SU-DHL-6 (cell line): Measurements from ENCODE around the gene M1AP.

ENCODE experiments used
- H2AFZ ChIP-seq: fragments of 200-600 bp; sonication (generic); 2 replicates; pipeline ENCODE4 v1.6.1; 2014; ENCODE audit warnings: low read depth, mild to moderate bottlenecking, moderate library complexity, mixed read lengths, antibody characterized with exemption, low read length; ENCODE audit not compliant: severe bottlenecking
- H3F3A ChIP-seq: fragments of 200-600 bp; shearing (Covaris generic); 2 replicates; pipeline ENCODE4 v1.6.0; 2016; ENCODE audit warnings: antibody characterized with exemption, mild to moderate bottlenecking; ENCODE audit not compliant: insufficient read depth
- H3K27ac ChIP-seq: fragments of 200-600 bp; sonication (generic); 2 replicates; pipeline ENCODE4 v1.5.1; 2016; ENCODE audit warnings: low read depth, mild to moderate bottlenecking, low read length, moderate library complexity, mixed read lengths
- H3K27me3 ChIP-seq: fragments of 200-600 bp; sonication (generic), shearing (Covaris generic); 2 replicates; pipeline ENCODE4 v1.6.0; 2014; ENCODE audit warnings: mild to moderate bottlenecking, low read length
- H3K36me3 ChIP-seq: fragments of 200-600 bp; sonication (generic); 2 replicates; pipeline ENCODE4 v1.6.1; 2014; ENCODE audit warnings: mild to moderate bottlenecking, low read length, mixed read lengths
- H3K4me2 ChIP-seq: fragments of 300-600, 200-600 bp; shearing (Covaris generic), sonication (generic); 2 replicates; pipeline ENCODE4 v1.6.0; 2014; ENCODE audit warnings: low read length, low read depth, mild to moderate bottlenecking; ENCODE audit not compliant: poor library complexity, severe bottlenecking
- H3K4me3 ChIP-seq: fragments of 200-600 bp; sonication (generic); 2 replicates; pipeline ENCODE4 v1.5.1; 2014; ENCODE audit warnings: antibody characterized with exemption, low read length, mild to moderate bottlenecking, mixed read lengths; ENCODE audit not compliant: insufficient read depth, poor library complexity, severe bottlenecking
- H3K79me2 ChIP-seq: fragments of 200-600 bp; sonication (generic); 2 replicates; pipeline ENCODE4 v1.6.1; 2014; ENCODE audit warnings: mild to moderate bottlenecking, low read length, moderate library complexity; ENCODE audit not compliant: insufficient read depth
- H3K9ac ChIP-seq: fragments of 200-600 bp; sonication (generic); 2 replicates; pipeline ENCODE4 v1.7.0; 2014; ENCODE audit warnings: mild to moderate bottlenecking, low read length
- H3K9me2 ChIP-seq: fragments of 200-600 bp; sonication (generic); replicated peaks from 2 replicates; pipeline ENCODE4 v1.6.1; 2014; ENCODE audit warnings: low read length; ENCODE audit not compliant: insufficient read depth
- H3K9me3 ChIP-seq: fragments of 200-600 bp; sonication (generic); 2 replicates; pipeline ENCODE4 v1.6.1; 2014; ENCODE audit warnings: low read length, mixed read lengths; ENCODE audit not compliant: insufficient read depth
- H4K20me1 ChIP-seq: fragments of 200-600 bp; sonication (generic); 2 replicates; pipeline ENCODE4 v1.6.1; 2014; ENCODE audit warnings: low read depth, mild to moderate bottlenecking, antibody characterized with exemption, low read length, moderate library complexity, mixed read lengths
- CTCF ChIP-seq: fragments of 200-600 bp; sonication (generic); IDR thresholded peaks from one replicate; pipeline ENCODE4 v1.5.1; 2017; ENCODE audit warnings: antibody characterized with exemption, mild to moderate bottlenecking, low read length, moderate library complexity; ENCODE audit not compliant: insufficient read depth, poor library complexity, severe bottlenecking
- EZH2phosphoT487 ChIP-seq: fragments of 200-600 bp; sonication (generic), shearing (Covaris generic); conservative IDR thresholded peaks from 2 replicates; pipeline ENCODE4 v1.6.1; 2018; ENCODE audit warnings: mild to moderate bottlenecking, antibody characterized with exemption, low read length, moderate library complexity, mixed read lengths

Gene M1AP

GRCh38 chr2:74659462-74659861 is 11.3 kb upstream of the M1AP start:
- Histone ChIP-seq H3K4me2 (no peak overlapping the region), H3F3A (no peaks in the 10 kb centered on the region), H3K9ac (no peak overlapping the region), H3K36me3 (no peaks in the 10 kb centered on the region), H3K9me3 (no peaks in the 10 kb centered on the region), H3K79me2 (no peaks in the 10 kb centered on the region), H3K27me3 (no peaks in the 10 kb centered on the region), H2AFZ (no peak overlapping the region), H3K9me2 (no peaks in the 10 kb centered on the region), H4K20me1 (no peaks in the 10 kb centered on the region), H3K27ac (no peak overlapping the region), H3K4me3 (no peak overlapping the region)
- no peak for TF ChIP-seq CTCF
- TF ChIP-seq EZH2phosphoT487 = no peak

- Histone ChIP-seq H3K9me2 (no peaks in the 10 kb centered on the region), H4K20me1 (no peaks in the 10 kb centered on the region), H3K36me3 (no peaks in the 10 kb centered on the region), H3F3A (no peaks in the 10 kb centered on the region), H3K79me2 (no peaks in the 10 kb centered on the region), H3K4me3 (no peak overlapping the region), H3K9ac (no peak overlapping the region), H2AFZ (no peak overlapping the region), H3K27me3 (no peaks in the 10 kb centered on the region), H3K9me3 (no peaks in the 10 kb centered on the region), H3K4me2 (no peak overlapping the region), H3K27ac (no peak overlapping the region)
- TF ChIP-seq CTCF (no peak), EZH2phosphoT487 (no peak)
These were observed 10.4 kb upstream of the M1AP start for GRCh38 chr2:74658516-74658915.

- no peak overlapping the region for H3K27ac ChIP-seq
- H4K20me1 ChIP-seq = no peaks in the 10 kb centered on the region
- no peak overlapping the region for H3K9ac ChIP-seq
- H3K79me2 ChIP-seq = no peaks in the 10 kb centered on the region
- H3K36me3 ChIP-seq = no peaks in the 10 kb centered on the region
- no peak for TF ChIP-seq CTCF
- TF ChIP-seq EZH2phosphoT487 = no peak
- H3K27me3 ChIP-seq = no peaks in the 10 kb centered on the region
- no peaks in the 10 kb centered on the region for H3K9me2 ChIP-seq
- no peak overlapping the region for H2AFZ ChIP-seq
- H3K9me3 ChIP-seq = no peaks in the 10 kb centered on the region
- no peaks in the 10 kb centered on the region for H3F3A ChIP-seq
- no peak overlapping the region for H3K4me2 ChIP-seq
- no peak overlapping the region for H3K4me3 ChIP-seq
These were observed 7.4 kb upstream of the M1AP start for GRCh38 chr2:74655579-74655978.
